IMR-90 (cell line): ENCODE measurements around the gene VGF. TPM values are rescaled to one million over a fixed set of nuclear protein-coding genes. Genes with fewer than 3 reads are reported as not detected.

ENCODE experiments used
- ATAC-seq: fragments of 200-7000 bp; cut with Tn5 transposase; 2 replicates; pipeline ENCODE4 v1.9.1; 2020; ENCODE audit warnings: low read depth, mild to moderate bottlenecking, moderate library complexity
- BruUV-seq: library from RNA; stranded (reverse); fragments of 400-500 nt; replicated peaks from 2 replicates; lab custom pipeline; 2021; lab: Mats Ljungman, UMichigan
- CTCF ChIA-PET: fragments of 300-600 bp; formaldehyde crosslinking; extraction: SDS; loops from one replicate; lab custom pipeline; 2021; ENCODE audit warnings: antibody characterized with exemption; lab: Yijun Ruan, JAX
- POLR2A ChIA-PET: fragments of 300-600 bp; sonication (Branson Sonifier 250); formaldehyde crosslinking; loops from one replicate; lab custom pipeline; 2022; ENCODE audit warnings: antibody characterized with exemption; ENCODE audit not compliant: unreplicated experiment; lab: Charles Lee
- DNase-seq: peaks from one replicate; pipeline ENCODE4 v3.0.0; 2013
- H2AFZ ChIP-seq: replicated peaks from 2 replicates; pipeline ENCODE3; 2013; ENCODE audit warnings: low read length, mild to moderate bottlenecking; ENCODE audit not compliant: poor library complexity
- H2AK5ac ChIP-seq: 2 replicates; pipeline ENCODE4 v1.6.1; 2013; ENCODE audit warnings: low read depth, low read length, inconsistent platforms
- H2AK9ac ChIP-seq: replicated peaks from 2 replicates; pipeline ENCODE3; 2013; ENCODE audit warnings: mild to moderate bottlenecking, low read depth, low read length, moderate library complexity; ENCODE audit not compliant: poor library complexity
- H2BK120ac ChIP-seq: 2 replicates; pipeline ENCODE4 v1.6.1; 2013; ENCODE audit warnings: low read depth, low read length, inconsistent platforms
- H2BK15ac ChIP-seq: 3 replicates; pipeline ENCODE4 v1.6.1; 2013; ENCODE audit warnings: low read depth, low read length, inconsistent platforms
- H2BK20ac ChIP-seq: 2 replicates; pipeline ENCODE4 v1.6.1; 2013; ENCODE audit warnings: low read depth, mild to moderate bottlenecking, inconsistent platforms, low read length, moderate library complexity
- H2BK5ac ChIP-seq: 2 replicates; pipeline ENCODE4 v1.6.1; 2013; ENCODE audit warnings: mild to moderate bottlenecking, low read depth, low read length, inconsistent platforms; ENCODE audit not compliant: poor library complexity, severe bottlenecking
- H3K14ac ChIP-seq: replicated peaks from 2 replicates; pipeline ENCODE4 v1.6.1; 2013; ENCODE audit warnings: low read depth, low read length, inconsistent platforms
- H3K18ac ChIP-seq: 2 replicates; pipeline ENCODE4 v1.6.1; 2013; ENCODE audit warnings: low read depth, low read length, control low read depth
- H3K23ac ChIP-seq: 2 replicates; pipeline ENCODE4 v1.6.1; 2013; ENCODE audit warnings: low read depth, low read length, inconsistent platforms
- H3K27ac ChIP-seq: 2 replicates; pipeline ENCODE4 v1.5.1; 2013; ENCODE audit warnings: mild to moderate bottlenecking, control low read depth, low read length; ENCODE audit not compliant: insufficient read depth
- H3K27me3 ChIP-seq: 2 replicates; pipeline ENCODE4 v1.6.1; 2013; ENCODE audit warnings: low read length; ENCODE audit not compliant: control insufficient read depth, insufficient read depth
- H3K36me3 ChIP-seq: 2 replicates; pipeline ENCODE4 v1.6.1; 2013; ENCODE audit warnings: low read length, mixed read lengths; ENCODE audit not compliant: control insufficient read depth, insufficient read depth
- H3K4ac ChIP-seq: 2 replicates; pipeline ENCODE4 v1.6.1; 2013; ENCODE audit warnings: low read depth, low read length, inconsistent platforms
- H3K4me1 ChIP-seq: 2 replicates; pipeline ENCODE4 v1.6.1; 2013; ENCODE audit warnings: low read length, mixed read lengths; ENCODE audit not compliant: control insufficient read depth, insufficient read depth
- H3K4me2 ChIP-seq: 2 replicates; pipeline ENCODE4 v1.6.1; 2013; ENCODE audit warnings: low read depth, mild to moderate bottlenecking, control low read depth, low read length, moderate library complexity
- H3K4me3 ChIP-seq: 2 replicates; pipeline ENCODE4 v1.5.1; 2013; ENCODE audit warnings: low read depth, mild to moderate bottlenecking, control low read depth, low read length, moderate library complexity; ENCODE audit not compliant: insufficient read depth
- H3K56ac ChIP-seq: 2 replicates; pipeline ENCODE4 v1.6.1; 2013; ENCODE audit warnings: low read length, inconsistent platforms; ENCODE audit not compliant: insufficient read depth; ENCODE audit errors: extremely low read depth
- H3K79me1 ChIP-seq, 2 experiments: 2 replicates each; pipeline ENCODE4 v1.6.1; 2013; ENCODE audit warnings: low read length in 2 of 2, inconsistent platforms in 1 of 2, low read depth in 1 of 2
- H3K9ac ChIP-seq: 2 replicates; pipeline ENCODE4 v1.6.1; 2013; ENCODE audit warnings: low read depth, low read length, control low read depth
- H3K9me1 ChIP-seq: 2 replicates; pipeline ENCODE4 v1.6.1; 2013; ENCODE audit warnings: low read length, inconsistent platforms; ENCODE audit not compliant: insufficient read depth
- H3K9me3 ChIP-seq: 2 replicates; pipeline ENCODE4 v1.6.1; 2013; ENCODE audit warnings: low read length; ENCODE audit not compliant: control insufficient read depth, insufficient read depth
- H4K20me1 ChIP-seq: 2 replicates; pipeline ENCODE4 v1.6.1; 2013; ENCODE audit warnings: low read length, inconsistent platforms; ENCODE audit not compliant: insufficient read depth
- H4K5ac ChIP-seq: 2 replicates; pipeline ENCODE4 v1.6.1; 2013; ENCODE audit warnings: mild to moderate bottlenecking, low read depth, low read length, control low read depth
- H4K8ac ChIP-seq, 2 experiments: 2 replicates each; pipeline ENCODE4 v1.6.1; 2013; ENCODE audit warnings: low read depth in 2 of 2, low read length in 2 of 2, control low read depth in 1 of 2, inconsistent platforms in 1 of 2
- H4K91ac ChIP-seq: 2 replicates; pipeline ENCODE4 v1.6.1; 2013; ENCODE audit warnings: low read depth, low read length, inconsistent platforms; ENCODE audit not compliant: insufficient read depth
- BHLHE40 ChIP-seq: fragments of 150-350 bp; IDR thresholded peaks from 2 replicates; pipeline ENCODE4 v1.6.1; 2016; ENCODE audit warnings: mild to moderate bottlenecking, low read depth, low read length
- CTCF ChIP-seq: conservative IDR thresholded peaks from 2 replicates; pipeline ENCODE4 v1.5.1; 2012; ENCODE audit warnings: mild to moderate bottlenecking, low read depth, low read length, improper control_type of control experiment
- POLR2A ChIP-seq: IDR thresholded peaks from 2 replicates; pipeline ENCODE4 v1.6.1; 2012; ENCODE audit warnings: mild to moderate bottlenecking, low read depth, low read length
- RAD21 ChIP-seq: IDR thresholded peaks from 2 replicates; pipeline ENCODE4 v1.6.1; 2012; ENCODE audit warnings: low read length, improper control_type of control experiment
- USF2 ChIP-seq: fragments of 150-350 bp; IDR thresholded peaks from 2 replicates; pipeline ENCODE4 v1.6.1; 2017; ENCODE audit warnings: mild to moderate bottlenecking, antibody characterized with exemption, low read length, low read depth
- WGBS, 2 experiments: methylation state at CpG; one replicate each; pipeline versions ENCODE4 v1.1.5 to v1.1.7; 2013; ENCODE audit warnings: missing lambda C conversion rate in 2 of 2; ENCODE audit not compliant: insufficient read length in 1 of 2; ENCODE audit errors: extremely low coverage in 2 of 2; 5-methylcytosine and 5-hydroxymethylcytosine counted together
- dilution Hi-C: fragments of 300-500 bp; cut with HindIII; formaldehyde crosslinking; loops from one replicate; pipeline ENCODE4 v1.14.3; 2018; ENCODE audit warnings: low sequenced_read_pairs; ENCODE audit not compliant: unreplicated experiment
- in situ Hi-C: fragments of 300-500 bp; cut with MboI; formaldehyde crosslinking; loops from 3 replicates; pipeline ENCODE4 v1.14.3; 2019; ENCODE audit warnings: low sequenced_read_pairs, inconsistent platforms, mixed read lengths
- intact Hi-C: fragments of 100-400 bp; cut with micrococcal nuclease; formaldehyde crosslinking; loops from 2 replicates; pipeline ENCODE4 v1.10.0; 2022
- polyA plus RNA-seq, 3 experiments: library from polyadenylated mRNA; depleted of rRNA; stranded (reverse); fragments of >200 nt; gene quantifications; 2 replicates each; pipeline ENCODE4 v1.2.3, GENCODE V29; 2012; ENCODE audit warnings: low replicate concordance in 1 of 3
- total RNA-seq: library from RNA; depleted of rRNA; stranded (reverse); fragments of >200 nt; gene quantifications from 2 replicates; pipeline ENCODE4 v1.2.3, GENCODE V29; 2012

VGF gene
- total and polyA plus RNA-seq, 2 of the 4 experiments (the other 2 are of a cell fraction): 0.18 to 0.50 TPM

- Histone ChIP-seq H4K20me1 (no peaks in the 10 kb centered on the region; the same call in 1 of the 2 replicates), H3K18ac (no peak within 1 kb of the TSS), H3K9me1 (peaks cover 4% of the 10 kb centered on the region; the same call in 1 of the 2 replicates), H4K91ac (no peak within 1 kb of the TSS), H3K14ac (no peak within 1 kb of the TSS), H3K4ac (no peak within 1 kb of the TSS), H2BK120ac (no peak within 1 kb of the TSS), H2BK20ac (no peak within 1 kb of the TSS), H3K4me3 (no peak within 1 kb of the TSS), H2AFZ (no peak within 1 kb of the TSS), H3K4me1 (no peaks in the 10 kb centered on the region; the same call in 1 of the 2 replicates), H4K8ac (no peak within 1 kb of the TSS), H2AK5ac (no peak within 1 kb of the TSS), H2BK15ac (no peak within 1 kb of the TSS), H3K9ac (no peak within 1 kb of the TSS), H3K79me1 (no peaks in the 10 kb centered on the region), H3K27ac (no peak within 1 kb of the TSS), H2BK5ac (no peak within 1 kb of the TSS), H3K36me3 (no peaks in the 10 kb centered on the region), H3K23ac (no peak within 1 kb of the TSS), H3K27me3 (peaks cover 52% of the 10 kb centered on the region), H3K9me3 (0 out of 2 replicates have a peak, but pooled peaks cover 2% of the 10 kb centered on the region), H4K5ac (no peak within 1 kb of the TSS), H2AK9ac (no peak within 1 kb of the TSS), H3K4me2 (peak within 1 kb of the TSS; percentile 14; the same call in 1 of the 2 replicates), H3K56ac (no peak within 1 kb of the TSS)
- 2% methylated on average over 22 of the region's 56 CpGs; no CpG with 5 or more reads in 1 of the 2 experiments for WGBS, 2 experiments
- intact Hi-C loops (no loop called here), dilution Hi-C loops (no loop called here), in situ Hi-C loops (no loop called here)
- ChIA-PET CTCF (no interaction called here), POLR2A (no interaction called here)
- ATAC-seq (no peak), DNase-seq (no peak)
- no TSS peak for BruUV-seq
- TF ChIP-seq CTCF: no peak
- no peak for TF ChIP-seq USF2
- no peak for TF ChIP-seq RAD21
- TF ChIP-seq POLR2A: no peak
- no peak for TF ChIP-seq BHLHE40
These were observed 14.9 kb upstream of the VGF start, which contains the start of gene NAT16 for GRCh38 chr7:101180130-101180755. TSS of gene NAT16 (minus strand) at chr7:101180293. CDS start at chr7:101174807, 5,486 bp downstream.
